C1 segment of cervical spinal cord (tissue), 14 donors: ENCODE results near the gene PCID2.

ENCODE experiments used
- DNase-seq, 14 donors: peaks; one replicate each; lab custom pipeline; 2025; lab: John Stamatoyannopoulos, UW

Gene PCID2

DNA sequence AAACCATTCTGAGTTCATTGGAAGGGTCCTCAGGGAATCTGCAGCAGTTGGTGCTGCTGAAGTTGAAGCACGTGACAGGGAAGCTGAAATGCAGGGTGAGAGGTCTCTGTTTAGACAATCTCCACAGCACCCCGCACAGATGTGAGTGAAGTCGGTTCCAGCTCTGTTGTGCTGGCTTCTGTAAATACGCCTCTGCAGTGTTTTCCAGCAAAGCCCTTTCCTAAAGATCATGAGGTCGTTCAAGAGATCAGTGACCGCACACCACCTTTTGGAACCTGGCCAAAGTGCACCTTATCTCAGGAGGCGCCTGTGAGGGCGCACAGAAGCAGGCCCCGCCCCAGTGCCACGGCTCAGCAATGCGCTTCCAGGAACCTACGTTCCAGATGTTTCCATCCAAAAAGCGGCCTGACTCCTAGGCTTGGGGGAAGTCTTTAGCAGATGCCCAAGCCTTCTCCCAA lies 11.7 kb upstream of the PCID2 start:
- no peak for DNase-seq

DNA sequence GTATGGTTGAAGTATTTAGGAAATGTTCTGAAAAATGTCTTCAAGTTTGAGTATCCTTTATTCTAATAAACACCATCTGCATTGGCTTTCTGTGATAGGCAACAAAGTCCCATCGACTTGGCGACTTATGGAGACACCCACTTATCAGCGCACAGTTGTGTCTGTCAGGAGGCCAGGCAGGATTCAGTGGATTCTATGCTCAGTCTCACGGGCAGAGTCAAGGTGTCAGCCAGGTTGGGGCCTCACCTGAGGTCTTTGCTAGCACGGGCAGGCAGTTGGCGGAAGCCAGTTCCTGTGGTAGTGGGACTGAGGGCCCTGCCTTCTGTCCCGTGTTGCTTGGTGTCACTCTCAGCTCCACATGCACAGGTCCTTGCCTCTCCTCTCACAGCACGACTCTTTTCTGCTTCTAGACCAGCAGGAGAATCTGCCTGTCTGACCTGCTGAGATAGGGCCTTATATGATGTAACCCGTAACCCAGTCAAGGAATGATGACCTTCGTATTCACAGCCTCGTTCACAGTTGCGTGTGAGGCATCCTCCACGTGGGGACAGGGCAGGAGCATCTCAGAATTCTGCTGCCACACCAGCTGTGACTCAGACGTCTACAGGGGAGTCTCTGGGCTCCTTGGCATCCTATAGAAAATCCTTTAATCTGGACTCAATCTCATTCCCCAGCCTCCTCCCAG lies 10.9 kb upstream of the PCID2 start:
- no peak for DNase-seq

DNA sequence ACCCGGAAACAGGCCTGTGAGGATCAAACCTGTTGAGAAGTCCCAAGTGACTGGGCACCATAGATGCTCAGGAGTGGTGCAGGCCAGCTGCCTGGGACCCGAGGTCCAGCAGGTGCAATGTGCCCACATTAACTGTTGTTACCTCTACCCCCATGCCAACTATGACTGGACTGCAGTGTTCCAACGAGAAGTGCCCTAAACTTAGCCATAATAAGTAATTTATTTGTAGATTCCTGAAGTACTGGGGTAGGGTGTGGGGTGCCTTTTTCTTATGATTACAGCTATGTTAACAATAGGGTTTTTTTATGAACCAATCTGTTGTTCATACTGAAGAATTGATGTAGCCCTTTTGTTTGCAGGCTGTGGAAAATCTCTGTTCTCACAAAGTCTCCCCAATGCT lies 10.1 kb upstream of the PCID2 start:
- DNase-seq: no peak

DNA sequence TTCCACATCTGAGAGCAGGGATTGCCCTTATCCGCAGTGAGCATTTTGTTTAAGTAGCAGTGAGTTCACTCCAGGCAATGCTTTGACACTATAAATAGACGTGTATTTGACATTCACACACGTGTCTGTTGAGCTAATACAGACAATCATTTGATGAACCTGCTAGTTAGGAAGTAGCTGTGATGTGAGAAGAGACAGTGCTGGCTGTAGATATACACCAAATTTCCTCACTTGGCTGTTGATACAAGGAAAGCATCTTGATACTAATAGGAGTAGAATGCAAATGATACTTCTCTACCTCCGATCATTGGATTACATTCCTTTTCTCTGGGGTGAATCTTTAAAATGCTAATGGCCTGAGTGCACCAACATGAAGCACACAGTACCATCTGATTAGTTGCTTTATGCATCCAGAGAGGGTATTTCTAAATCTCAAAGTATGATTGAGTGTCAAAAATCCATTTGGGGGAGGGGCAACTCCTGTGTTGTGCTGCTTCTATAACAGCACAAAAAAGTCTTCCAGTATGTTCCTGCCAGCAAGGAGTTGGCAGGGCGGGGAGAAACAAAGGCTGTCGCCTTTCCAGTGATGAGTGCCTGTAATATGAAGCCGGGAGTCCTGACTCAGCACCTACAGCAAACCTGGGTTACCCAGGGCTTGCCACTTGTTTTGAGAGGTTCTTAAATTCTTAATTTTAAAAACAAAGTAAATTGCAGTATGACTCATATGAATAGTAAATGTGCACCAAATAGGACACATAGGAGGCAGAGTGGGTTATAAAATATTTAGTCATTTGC lies 8.0 kb upstream of the PCID2 start:
- peak in 7 of 14 donors; percentile 4 to 37 (median 12) for DNase-seq

DNA sequence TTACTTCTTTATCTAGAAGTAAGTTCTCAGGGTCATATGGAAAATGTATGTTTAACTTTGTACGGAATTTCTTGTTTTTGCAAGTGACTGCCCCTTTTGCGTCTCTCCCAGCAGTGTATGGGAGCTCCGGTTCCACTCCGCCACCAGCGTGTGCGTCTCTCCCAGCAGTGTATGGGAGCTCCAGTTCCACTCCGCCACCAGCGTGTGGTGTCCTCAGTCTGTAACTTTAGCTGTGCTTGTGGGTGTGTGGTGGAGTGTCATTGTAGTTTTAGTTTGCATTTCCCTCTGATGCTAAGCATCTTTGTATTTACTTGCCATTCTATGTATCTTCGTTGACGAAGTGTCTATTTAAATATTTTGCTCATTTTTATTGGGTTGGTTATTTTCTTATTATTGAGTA lies 3.3 kb upstream of the PCID2 start:
- DNase-seq: no peak

DNA sequence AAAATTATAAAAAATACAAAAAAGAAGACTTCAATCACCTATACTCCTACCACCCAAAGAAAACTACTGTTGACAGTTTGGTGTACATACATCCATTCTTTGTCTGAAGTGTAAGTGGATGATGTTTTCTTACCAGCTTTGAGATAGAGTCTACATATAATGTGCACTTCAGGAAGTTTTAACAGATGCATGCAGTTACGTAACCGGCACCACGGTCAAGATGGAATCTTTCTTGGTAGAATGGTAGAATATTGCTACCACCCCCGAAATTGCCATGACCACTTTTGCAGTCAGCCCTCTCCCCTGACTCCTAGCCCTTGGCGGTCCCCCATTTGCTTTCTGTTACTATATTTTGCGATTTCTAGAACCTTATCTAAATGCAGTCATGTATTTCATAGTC lies 2.4 kb upstream of the PCID2 start:
- no peak for DNase-seq

DNA sequence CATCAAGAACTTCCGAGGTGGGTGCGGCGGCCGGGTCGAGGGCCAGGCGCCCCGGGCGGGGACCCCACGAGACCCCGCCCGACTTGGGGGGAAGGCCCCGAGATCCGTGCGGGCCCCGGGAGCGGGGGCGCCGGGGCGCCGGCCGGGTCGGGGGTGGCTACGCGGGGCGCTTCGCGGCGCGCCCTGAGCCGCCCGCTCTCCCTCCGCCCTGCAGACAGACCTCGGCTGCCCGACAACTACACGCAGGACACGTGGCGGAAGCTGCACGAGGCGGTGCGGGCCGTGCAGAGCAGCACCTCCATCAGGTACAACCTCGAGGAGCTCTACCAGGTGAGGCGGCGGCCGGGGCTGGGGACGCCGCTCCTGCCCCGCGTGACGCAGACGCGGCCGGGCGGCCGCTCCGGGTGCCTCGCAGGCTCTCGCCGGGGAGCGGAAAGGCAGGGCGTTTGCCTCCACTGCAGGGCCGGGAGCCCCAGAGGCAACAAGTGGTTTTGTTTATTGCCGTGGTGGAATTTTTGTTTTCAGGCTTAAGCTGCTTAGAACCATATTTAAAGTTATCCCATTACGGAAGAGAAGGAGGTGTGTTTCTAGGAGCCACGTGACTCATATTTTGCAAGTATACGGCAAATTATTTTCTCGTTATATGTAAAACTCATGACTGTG lies 1.4 kb upstream of the PCID2 start:
- peak in 8 of 14 donors; percentile 21 to 61 (median 40) for DNase-seq

DNA sequence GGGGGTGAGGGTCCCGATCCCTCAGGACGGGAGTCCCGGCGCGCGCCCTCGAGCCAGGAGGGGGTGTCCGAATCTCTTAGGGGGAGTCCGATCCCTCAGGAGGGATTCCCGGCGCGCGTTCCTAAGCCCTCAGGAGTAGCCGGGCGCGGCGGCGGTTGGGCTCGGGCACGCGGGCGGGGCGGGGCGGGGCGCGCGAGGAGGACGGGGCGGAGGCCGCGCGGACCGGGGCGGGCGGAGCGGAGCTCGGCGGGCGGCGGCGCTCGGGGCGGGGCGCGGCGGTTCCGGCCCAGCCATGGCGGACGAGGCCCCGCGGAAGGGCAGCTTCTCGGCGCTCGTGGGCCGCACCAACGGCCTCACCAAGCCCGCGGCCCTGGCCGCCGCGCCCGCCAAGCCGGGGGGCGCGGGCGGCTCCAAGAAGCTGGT lies 878 bp upstream of the PCID2 start, which contains the start of gene CUL4A:
CUL4A (plus strand) TSS at position 278 of the 423 bp plus-strand sequence; CDS start at position 293, 15 bp downstream.
- DNase-seq: peak in 13 of 14 donors; percentile 30 to 87 (median 65)

DNA sequence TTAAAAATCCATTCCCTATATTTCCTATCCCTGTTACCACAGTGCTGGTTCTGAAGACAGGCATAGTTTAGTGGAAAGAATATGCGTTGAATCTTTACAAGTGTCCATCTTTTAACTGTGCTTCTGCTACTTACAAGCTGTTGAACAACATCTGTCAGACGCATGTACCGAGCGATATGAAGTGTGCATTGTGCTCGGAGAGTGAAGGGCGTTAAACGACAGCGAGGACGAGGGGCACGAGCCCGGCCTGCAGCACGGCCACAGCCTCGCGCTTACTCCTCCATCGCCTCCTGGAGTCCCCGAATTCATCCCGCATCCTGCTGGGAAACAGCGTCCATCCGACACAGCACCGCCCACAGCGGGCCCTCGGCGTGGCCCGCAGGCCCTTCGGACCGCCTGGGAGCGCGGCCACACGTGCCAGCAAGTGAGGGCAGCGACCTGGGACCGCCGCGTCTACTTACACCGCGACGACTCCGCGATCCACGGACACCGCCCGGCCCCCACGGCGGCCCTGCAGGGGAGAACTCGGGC lies 514 bp downstream of the PCID2 start:
- DNase-seq: no peak

DNA sequence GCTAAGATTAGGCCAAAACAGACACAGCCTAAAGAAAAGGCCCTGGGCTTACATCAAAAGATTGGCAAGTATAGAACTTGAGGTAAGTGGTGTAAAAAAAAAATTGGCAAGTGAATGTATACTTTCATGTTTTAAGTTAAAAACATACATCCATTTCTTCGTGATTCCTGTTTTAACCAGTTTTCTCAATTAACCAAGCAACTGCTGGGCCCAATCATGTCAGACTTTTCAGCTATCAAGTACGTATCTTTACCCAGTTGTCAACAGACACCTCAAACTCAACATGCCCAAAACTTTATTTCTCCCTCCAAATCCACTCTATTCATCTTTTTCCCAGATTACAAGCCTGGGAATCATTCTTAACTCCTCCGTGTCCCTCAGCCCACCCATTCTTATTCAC lies 1.0 kb downstream of the PCID2 start:
- DNase-seq: no peak

DNA sequence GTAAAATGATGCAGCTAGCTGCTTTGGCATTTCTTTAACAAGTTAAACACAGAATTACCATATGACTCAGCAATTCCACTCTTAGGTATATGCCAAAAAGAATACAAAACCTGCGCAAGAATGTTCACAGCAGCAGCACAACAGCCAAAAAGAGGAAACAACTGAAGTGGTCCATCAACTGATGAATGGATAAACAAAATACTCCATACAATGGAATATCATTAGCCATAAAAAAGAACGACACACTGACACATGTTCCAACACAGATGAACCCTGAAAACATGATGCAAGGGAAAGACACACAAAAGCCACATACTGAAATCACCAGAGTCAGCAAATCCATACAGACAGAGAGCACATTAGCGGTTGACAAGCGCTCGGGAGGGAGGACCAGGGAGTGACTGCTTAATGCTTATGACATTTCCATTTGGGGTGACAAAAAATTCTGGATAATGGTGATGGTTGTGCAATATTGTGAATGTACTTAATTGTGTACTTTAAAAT lies 3.0 kb downstream of the PCID2 start:
- DNase-seq: no peak

DNA sequence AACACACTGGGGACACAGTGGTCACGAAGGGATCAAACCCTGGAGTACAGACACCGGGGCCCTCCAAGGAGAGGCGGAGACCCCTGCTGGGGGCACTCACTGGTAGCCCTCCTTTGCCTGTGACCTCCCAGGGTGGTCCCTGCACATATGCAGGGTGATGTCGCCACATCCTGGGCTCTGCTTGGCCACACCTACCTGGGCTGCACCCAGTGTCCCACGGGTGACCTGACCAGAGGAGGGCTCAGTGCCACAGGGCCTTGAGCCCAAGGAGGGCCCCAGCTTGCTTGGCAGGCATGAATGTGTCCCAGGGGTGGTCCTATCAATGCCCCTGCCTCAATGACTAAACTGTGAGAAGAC lies 4.1 kb downstream of the PCID2 start:
- no peak for DNase-seq

DNA sequence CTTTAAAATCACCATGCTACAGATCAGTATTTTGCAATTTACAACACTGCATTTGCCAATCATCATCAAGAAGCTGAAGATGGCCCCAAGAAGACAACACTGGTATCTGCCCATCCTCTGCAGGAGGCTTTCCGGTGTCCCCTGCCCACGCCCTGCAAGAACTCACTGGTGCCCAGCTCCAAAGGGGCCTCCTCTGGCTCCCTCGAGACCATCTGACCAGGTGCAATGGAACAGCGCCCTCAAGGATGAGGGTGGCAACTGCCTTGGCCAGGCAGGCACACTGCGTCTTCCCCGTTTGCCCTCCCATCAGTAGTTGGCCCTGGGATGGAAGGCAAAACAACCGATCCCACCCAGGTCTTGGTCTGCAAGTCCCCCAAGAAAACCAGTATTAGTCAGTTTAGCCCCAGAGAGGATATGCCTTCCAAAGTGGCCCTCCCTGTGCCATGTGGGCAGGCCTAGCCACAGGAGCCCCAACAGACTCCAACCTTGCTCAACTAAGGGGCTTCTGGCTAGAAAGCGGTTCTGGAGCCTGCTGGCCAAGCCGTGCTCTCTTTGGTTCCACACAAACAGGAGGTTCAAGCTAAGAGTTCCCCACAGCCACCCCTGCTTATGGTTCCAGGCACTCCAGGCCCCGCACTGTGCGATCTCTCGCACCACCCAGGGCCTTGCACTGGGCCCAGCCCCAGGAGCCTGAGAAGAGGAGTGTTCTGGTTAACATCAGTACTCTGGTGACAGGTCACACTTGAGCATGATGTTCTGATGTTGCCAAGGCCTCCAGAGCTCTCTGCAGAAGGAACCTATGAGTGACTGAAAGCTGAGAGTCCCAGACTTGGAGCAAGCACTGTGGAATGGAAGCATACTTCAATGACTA lies 4.7 kb downstream of the PCID2 start:
- no peak for DNase-seq

DNA sequence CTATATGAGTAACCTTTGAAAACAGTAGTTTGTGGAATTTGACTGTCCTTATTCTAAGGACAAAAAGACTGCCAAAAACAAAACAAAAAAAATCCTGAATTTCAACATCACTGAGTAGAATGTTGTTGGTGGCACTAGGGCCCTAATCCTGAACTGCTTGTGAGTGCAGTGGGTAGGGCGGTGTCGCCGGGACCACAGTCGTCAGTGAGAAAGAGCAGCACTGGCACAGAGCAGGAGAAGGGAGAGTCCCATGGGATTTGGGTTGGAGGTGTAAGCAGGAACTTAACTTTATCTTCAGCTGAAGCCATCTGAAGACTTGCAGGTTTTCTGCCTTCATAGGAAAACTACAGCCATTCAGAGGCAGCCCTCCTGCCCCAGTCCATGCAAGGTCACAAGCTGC lies 5.6 kb downstream of the PCID2 start:
- no peak for DNase-seq

DNA sequence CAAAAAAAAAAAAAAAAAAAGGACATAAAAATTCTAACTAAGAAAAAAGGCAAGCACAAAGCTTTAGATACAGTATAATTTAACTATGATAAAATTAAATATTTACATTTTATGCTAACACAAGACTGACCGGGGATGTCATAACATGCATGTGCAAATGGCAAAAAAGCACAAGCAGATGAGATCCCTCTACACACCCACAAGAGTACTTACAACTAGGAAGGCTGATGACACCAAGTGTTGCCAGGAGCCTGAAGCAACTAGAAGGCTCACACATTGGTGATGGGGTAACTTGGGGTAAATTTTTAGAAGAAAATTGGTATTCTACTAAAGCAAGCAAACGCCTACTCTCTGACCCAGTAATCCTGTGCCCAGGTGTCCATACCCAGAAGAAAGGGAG lies 6.7 kb downstream of the PCID2 start:
- DNase-seq: no peak

DNA sequence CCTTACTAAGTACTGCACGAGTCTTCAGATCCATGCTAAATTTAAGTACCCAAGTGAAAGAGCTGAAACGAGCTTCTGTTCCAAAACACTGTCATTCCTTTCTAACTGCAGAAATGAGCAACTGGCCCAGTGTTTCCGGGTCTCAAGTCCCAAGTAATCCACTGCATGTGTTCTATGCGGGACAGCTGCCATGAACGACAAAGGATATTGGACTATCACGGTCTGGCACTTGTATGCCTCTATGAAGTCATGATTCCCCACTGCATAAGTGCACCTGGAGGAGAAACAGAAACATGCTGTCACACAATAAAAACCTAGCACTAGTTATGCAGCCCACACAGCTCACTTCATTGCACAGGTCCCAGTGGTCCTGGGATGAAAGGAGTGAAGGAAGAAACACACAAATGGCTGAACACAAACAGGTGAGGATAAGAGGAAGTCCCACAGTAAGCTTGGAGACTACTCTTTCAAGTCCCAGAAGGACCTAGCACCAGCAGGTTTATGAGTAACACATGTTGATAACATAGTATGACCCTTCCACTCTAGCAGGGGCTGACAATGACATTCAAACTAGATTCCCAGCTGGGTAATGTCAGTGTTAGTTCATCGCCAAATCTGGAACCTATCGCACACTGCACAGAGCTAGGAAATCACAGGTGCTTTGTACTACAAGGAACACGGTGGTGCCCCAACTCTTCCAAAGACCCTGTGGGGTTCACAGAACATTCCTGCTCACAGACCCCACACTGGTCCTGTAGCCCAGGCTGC lies 11.3 kb downstream of the PCID2 start:
- no peak for DNase-seq

DNA sequence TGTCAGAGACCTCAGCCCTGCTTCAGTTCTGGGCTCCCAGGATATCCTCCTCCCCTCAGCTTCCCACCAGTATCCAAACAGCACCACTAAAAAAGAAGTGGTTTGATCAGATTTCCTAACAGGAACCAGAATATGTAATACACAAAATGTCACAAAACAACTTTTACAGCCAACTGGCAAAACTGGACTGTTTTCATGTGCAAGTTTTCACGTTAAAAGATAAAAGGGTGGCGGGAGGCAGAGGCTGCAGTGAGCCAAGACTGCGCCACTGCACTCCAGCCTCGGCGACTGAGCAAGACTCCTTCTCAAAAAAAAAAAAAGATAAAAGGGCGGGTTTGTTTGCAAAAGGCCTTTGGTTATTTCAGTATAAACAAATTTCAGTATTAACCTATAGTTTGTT lies 13.1 kb downstream of the PCID2 start:
- DNase-seq: no peak

DNA sequence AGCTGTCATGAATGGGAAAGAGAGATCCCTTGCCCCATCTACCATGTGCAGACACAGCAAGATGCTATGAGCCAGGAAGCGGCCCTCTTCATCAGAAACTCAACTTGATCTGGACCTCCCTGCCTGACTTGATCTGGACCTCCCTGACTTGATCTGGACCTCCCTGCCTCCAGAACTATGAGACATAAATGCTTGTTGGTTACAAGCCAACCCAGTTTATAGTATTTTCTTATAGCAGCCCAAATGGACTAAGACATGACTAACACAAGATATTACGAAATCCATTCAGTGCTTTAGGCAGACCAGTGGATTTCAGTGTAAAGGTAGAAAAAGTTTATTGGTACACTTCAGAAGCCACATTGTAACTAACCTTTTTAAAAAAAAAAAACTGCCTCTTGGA lies 15.6 kb downstream of the PCID2 start:
- DNase-seq: no peak

DNA sequence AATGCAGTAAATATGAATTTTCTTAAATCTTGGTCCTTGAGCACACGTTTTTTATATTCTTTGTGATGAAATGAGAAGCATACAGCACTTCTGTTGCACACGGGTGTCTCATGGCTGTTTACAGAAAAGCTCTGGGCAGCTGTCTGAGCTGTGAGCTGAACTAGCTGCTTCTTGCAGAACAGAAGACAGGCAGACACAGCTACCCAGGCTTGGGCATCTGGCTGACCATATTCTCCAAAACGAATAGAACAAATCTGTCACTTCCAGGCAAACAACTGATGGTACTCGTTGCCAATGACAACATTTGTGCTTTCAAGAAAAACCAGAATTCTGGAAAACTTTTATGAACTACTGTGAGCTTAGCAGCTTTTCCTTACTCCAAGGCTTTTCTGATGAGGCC lies 16.2 kb downstream of the PCID2 start:
- DNase-seq: no peak

DNA sequence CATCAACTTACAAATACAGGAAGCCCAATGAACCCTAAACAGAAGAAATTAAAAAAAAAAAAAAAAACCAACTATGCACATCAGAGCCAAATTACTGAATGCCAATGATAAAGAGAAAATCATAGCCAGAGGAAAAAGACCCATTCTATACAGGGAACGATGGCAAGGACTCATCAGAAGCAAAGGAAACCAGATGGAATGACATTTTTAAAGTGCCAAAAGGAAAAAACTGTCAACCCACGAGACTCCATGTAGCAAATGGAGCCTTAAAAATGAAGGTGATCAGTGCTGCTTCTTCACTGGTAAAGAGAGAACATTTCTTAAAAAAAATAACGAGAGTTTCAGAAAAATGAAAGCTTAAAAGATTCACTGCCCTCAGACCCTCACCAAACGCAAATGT lies 18.3 kb downstream of the PCID2 start:
- no peak for DNase-seq
